Fibroblast of peridontal ligament (primary cell): ENCODE results near the gene NR1H2.
"Not testable (repeated sequence)": the region's sequence is repeated elsewhere in the genome, so short reads cannot be mapped to it uniquely, and the experiment has no call there.

Experiments used
- DNase-seq: peaks from one replicate; pipeline ENCODE4 v3.0.0-alpha.2; 2010; ENCODE audit errors: extremely low read depth

The NR1H2 gene

GRCh38 chr19:50344661-50345318 is 31.5 kb upstream of the NR1H2 start:
- DNase-seq, result no peak

GRCh38 chr19:50347089-50347581 is 29.1 kb upstream of the NR1H2 start:
- DNase-seq, result not testable (repeated sequence)

- DNase-seq, result no peak
These were observed 26.8 kb upstream of the NR1H2 start for GRCh38 chr19:50349277-50350057.

- no peak for DNase-seq
These were observed 24.0 kb upstream of the NR1H2 start for GRCh38 chr19:50352242-50352641.

- DNase-seq, result not testable (repeated sequence)
These were observed 22.8 kb upstream of the NR1H2 start for GRCh38 chr19:50353487-50353880.

- no peak for DNase-seq
These were observed 19.5 kb upstream of the NR1H2 start for GRCh38 chr19:50356691-50357177.

- DNase-seq, result peak; percentile 61
These were observed 18.8 kb upstream of the NR1H2 start for GRCh38 chr19:50357178-50358100.

GRCh38 chr19:50358483-50359327 is 17.6 kb upstream of the NR1H2 start:
- peak; percentile 34 for DNase-seq

- no peak for DNase-seq
These were observed 16.9 kb upstream of the NR1H2 start for GRCh38 chr19:50359328-50359818.

- no peak for DNase-seq
These were observed 14.8 kb upstream of the NR1H2 start for GRCh38 chr19:50361290-50362029.

- no peak for DNase-seq
These were observed 14.2 kb upstream of the NR1H2 start for GRCh38 chr19:50362030-50362412.

GRCh38 chr19:50362656-50363424 is 13.4 kb upstream of the NR1H2 start:
- no peak for DNase-seq

GRCh38 chr19:50365434-50366306 is 10.6 kb upstream of the NR1H2 start, which contains the start of gene NAPSA:
NAPSA (minus strand) TSS chr19:50365639; CDS start chr19:50365621, 18 bp downstream.
- no peak for DNase-seq

- DNase-seq, result peak; percentile 90
These were observed 7.3 kb upstream of the NR1H2 start for GRCh38 chr19:50368649-50369570.

GRCh38 chr19:50371914-50372475 is 4.3 kb upstream of the NR1H2 start:
- peak; percentile 8 for DNase-seq

- no peak for DNase-seq
These were observed 799 bp downstream of the NR1H2 start for GRCh38 chr19:50377051-50377461.

- DNase-seq, result no peak
These were observed 1.3 kb downstream of the NR1H2 start for GRCh38 chr19:50377517-50377916.
